Subcutaneous abdominal adipose tissue (tissue), 5 donors: Measurements from ENCODE around the gene MPL.

Experiments
- H3K27ac ChIP-seq: one replicate; pipeline ENCODE4 v1.7.0; 2013; ENCODE audit warnings: low read depth, mild to moderate bottlenecking, inconsistent platforms, low read length, moderate library complexity
- H3K27me3 ChIP-seq, 5 donors: one replicate each; pipeline ENCODE4 v1.7.0; 2013; ENCODE audit warnings: low read length in 5 of 5, inconsistent platforms in 1 of 5; ENCODE audit not compliant: control insufficient read depth in 5 of 5, insufficient read depth in 4 of 5
- H3K36me3 ChIP-seq, 5 donors: one replicate each; pipeline ENCODE4 v1.7.0; 2013; ENCODE audit warnings: low read length in 5 of 5; ENCODE audit not compliant: control insufficient read depth in 5 of 5, insufficient read depth in 5 of 5
- H3K4me1 ChIP-seq, 5 donors: one replicate each; pipeline ENCODE4 v1.7.0; 2013; ENCODE audit warnings: low read length in 5 of 5, mild to moderate bottlenecking in 3 of 5, moderate library complexity in 1 of 5; ENCODE audit not compliant: control insufficient read depth in 5 of 5, insufficient read depth in 5 of 5
- H3K4me3 ChIP-seq, 5 donors: one replicate each; pipeline ENCODE4 v1.7.0; 2013; ENCODE audit warnings: low read length in 5 of 5, low read depth in 1 of 5
- H3K9ac ChIP-seq, 5 donors: one replicate each; pipeline ENCODE4 v1.7.0; 2013; ENCODE audit warnings: low read length in 5 of 5, mild to moderate bottlenecking in 4 of 5, moderate library complexity in 3 of 5
- H3K9me3 ChIP-seq, 5 donors: one replicate each; pipeline ENCODE4 v1.7.0; 2013; ENCODE audit warnings: low read length in 5 of 5; ENCODE audit not compliant: control insufficient read depth in 5 of 5
- donor health status: healthy.
- donor health status: healthy.
- donor health status: healthy.
- donor health status: healthy.
- donor health status: healthy.

The MPL gene

DNA sequence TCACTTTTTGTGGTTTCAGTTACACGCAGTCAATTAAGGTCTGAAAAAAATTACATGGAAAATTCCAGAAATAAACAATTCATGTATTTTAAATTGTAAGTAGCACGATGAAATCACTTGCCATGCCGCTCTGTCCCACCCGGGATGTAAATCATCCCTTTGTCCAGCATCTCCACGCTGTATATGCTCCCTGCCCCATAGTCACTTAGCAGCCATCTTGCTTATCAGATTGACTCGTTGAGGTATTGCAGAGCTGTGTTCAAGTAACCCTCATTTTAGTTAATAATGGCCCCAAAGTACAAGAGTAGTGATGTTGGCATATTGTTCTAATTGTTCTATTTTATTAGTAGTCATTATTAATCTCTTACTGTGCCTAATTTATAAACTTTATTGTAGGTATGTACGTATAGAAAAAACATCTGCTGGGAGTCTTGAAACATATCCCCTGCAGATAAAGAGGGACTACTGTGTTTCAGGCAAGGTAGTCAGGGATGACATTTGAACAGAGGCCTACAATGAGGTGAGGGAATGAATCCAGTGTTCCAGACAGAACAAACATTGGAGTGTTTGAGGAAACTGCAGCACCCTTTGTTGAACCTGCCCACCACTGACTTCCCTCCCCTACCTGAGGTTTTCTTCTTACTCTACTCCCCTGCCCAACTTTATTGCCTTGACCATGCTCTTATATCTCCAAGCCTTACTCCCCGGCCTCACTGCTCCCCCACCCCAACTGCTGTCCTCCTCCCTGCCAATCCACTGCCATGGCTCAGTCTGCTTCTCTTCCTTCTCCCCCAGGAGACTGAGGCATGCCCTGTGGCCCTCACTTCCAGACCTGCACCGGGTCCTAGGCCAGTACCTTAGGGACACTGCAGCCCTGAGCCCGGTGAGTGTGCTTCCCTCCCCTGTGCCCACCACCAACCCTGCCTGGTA, 14.1 kb downstream of the MPL start:
- Histone ChIP-seq H3K4me1 (peaks cover 0 to 17% (median 14%) of the 10 kb centered on the region in 5 donors), H3K9ac (no peak overlapping the region), H3K27me3 (no peaks in the 10 kb centered on the region), H3K36me3 (no peaks in the 10 kb centered on the region), H3K27ac (no peak overlapping the region), H3K4me3 (no peak overlapping the region), H3K9me3 (no peaks in the 10 kb centered on the region)

GRCh38 chr1:43352351-43352705, 14.7 kb downstream of the MPL start:
- no peak overlapping the region for H3K4me3 ChIP-seq
- no peak overlapping the region for H3K27ac ChIP-seq
- H3K27me3 ChIP-seq, result no peaks in the 10 kb centered on the region
- peaks cover 0 to 17% (median 14%) of the 10 kb centered on the region in 5 donors for H3K4me1 ChIP-seq
- H3K9ac ChIP-seq, result no peak overlapping the region
- H3K9me3 ChIP-seq, result no peaks in the 10 kb centered on the region
- no peaks in the 10 kb centered on the region for H3K36me3 ChIP-seq

DNA sequence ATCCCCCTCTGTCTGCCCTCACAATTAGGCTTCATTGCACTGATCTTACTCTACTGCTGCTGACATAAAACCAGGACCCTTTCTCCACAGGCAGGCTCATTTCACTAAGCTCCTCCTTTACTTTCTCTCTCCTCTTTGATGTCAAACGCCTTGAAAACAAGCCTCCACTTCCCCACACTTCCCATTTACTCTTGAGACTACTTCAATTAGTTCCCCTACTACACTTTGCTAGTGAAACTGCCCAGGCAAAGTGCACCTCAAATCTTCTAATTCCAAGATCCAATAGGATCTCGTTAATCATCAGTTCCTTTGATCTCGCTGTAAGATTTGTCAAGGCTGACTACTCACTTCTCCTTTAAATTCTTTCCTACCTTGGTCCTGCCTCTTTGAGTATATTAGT, 15.3 kb downstream of the MPL start:
- H3K9me3 ChIP-seq, result no peaks in the 10 kb centered on the region
- H3K4me3 ChIP-seq, result no peak overlapping the region
- no peak overlapping the region for H3K27ac ChIP-seq
- no peaks in the 10 kb centered on the region for H3K27me3 ChIP-seq
- H3K36me3 ChIP-seq, result no peaks in the 10 kb centered on the region
- H3K9ac ChIP-seq, result no peak overlapping the region
- peaks cover 0 to 20% (median 16%) of the 10 kb centered on the region in 5 donors for H3K4me1 ChIP-seq

GRCh38 chr1:43354471-43354870, 16.9 kb downstream of the MPL start:
- no peak overlapping the region for H3K27ac ChIP-seq
- no peak overlapping the region for H3K4me3 ChIP-seq
- peaks cover 0 to 19% (median 19%) of the 10 kb centered on the region in 5 donors for H3K4me1 ChIP-seq
- H3K27me3 ChIP-seq, result no peaks in the 10 kb centered on the region
- no peaks in the 10 kb centered on the region for H3K9me3 ChIP-seq
- no peak overlapping the region for H3K9ac ChIP-seq
- no peaks in the 10 kb centered on the region for H3K36me3 ChIP-seq

DNA sequence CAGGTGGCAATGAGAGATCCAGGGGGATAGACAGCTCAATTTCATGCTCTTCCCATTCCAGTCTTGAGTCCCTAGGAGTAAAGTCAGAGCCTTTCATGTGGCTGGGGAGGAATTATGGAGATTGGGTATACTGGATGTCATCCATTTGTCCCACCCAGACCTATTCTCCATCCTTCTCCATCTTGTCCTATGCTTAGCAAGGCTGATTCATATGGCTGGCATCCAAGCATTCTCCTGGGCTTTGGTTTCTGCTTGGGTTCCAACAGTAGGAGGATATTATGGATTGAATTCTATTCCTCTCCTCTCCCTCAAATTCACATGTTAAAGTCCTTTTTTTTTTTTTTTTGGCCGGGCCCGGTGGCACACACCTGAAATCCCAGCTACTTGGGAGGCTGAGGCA, 17.3 kb downstream of the MPL start:
- H3K4me3 ChIP-seq, result no peak overlapping the region
- no peaks in the 10 kb centered on the region for H3K9me3 ChIP-seq
- H3K27me3 ChIP-seq, result no peaks in the 10 kb centered on the region
- H3K27ac ChIP-seq, result no peak overlapping the region
- peaks cover 0 to under 1% (median 0%) of the 10 kb centered on the region in 5 donors for H3K36me3 ChIP-seq
- H3K9ac ChIP-seq, result no peak overlapping the region
- peaks cover 0 to 17% (median 15%) of the 10 kb centered on the region in 5 donors for H3K4me1 ChIP-seq

DNA sequence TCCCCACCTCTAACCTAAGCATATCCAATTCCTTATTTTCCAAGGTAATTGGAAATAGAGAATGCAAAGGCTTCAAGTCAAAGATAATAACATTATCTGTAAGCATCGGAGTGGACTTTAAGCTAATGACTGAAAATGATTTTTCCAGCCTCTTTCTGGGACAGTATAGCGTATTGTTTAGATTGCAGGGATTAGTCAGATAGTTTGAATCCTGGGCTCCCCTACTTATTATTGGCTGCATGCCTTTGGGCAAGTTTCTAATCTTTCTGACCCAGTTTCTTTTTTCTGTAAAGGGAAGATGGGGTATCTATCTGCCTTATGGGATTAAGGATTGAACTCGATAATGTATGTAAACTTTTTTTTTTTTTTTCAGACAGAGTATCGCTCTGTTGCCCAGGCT, 19.6 kb downstream of the MPL start:
- Histone ChIP-seq H3K36me3 (peaks cover 8 to 24% (median 22%) of the 10 kb centered on the region in 5 donors), H3K4me1 (peaks cover 0 to 17% (median 15%) of the 10 kb centered on the region in 5 donors), H3K4me3 (no peak overlapping the region), H3K27ac (no peak overlapping the region), H3K9me3 (no peaks in the 10 kb centered on the region), H3K27me3 (no peaks in the 10 kb centered on the region), H3K9ac (no peak overlapping the region)

DNA sequence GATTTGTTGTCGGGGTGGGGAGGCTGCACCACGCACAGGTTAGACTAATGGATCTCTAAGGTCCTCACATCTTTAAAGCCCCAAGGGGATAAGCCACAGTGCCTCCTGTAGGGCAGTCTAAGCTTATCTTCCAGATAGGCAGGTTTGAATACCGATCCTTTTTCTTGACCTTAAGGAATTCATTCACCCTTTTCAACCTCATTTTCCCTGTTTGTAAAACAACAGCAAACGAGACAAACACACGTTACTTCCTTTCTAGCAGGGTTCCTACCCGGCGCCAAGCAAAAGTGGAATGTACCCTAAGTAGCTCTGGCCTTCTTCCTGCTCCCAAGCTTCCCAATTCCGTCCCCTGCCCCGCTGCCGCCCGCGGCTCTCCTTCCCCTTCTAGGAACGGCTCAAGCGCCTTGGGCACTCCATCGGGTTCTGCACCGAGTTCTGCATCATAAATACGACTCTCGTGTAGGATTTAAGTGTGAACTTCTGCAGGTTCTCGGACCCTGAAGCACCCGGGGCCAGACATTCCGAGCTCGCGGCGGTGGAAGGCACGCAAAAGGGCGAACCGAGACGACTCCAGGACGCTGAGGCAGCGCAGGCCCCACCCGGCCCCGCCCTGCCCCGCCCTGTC, 20.6 kb downstream of the MPL start:
- no peaks in the 10 kb centered on the region for H3K27me3 ChIP-seq
- H3K4me1 ChIP-seq, result peaks cover 0 to 17% (median 15%) of the 10 kb centered on the region in 5 donors
- peak overlapping the region; percentile 63 to 88 (median 78) for H3K4me3 ChIP-seq
- H3K9me3 ChIP-seq, result no peaks in the 10 kb centered on the region
- peak overlapping the region; percentile 91 for H3K27ac ChIP-seq
- H3K9ac ChIP-seq, result peak overlapping the region; percentile 77 to 96 (median 84)
- H3K36me3 ChIP-seq, result peaks cover 8 to 34% (median 28%) of the 10 kb centered on the region in 5 donors

- peaks cover 0 to 22% (median 15%) of the 10 kb centered on the region in 5 donors for H3K4me1 ChIP-seq
- no peaks in the 10 kb centered on the region for H3K27me3 ChIP-seq
- peak within 1 kb of the TSS; percentile 91 for H3K27ac ChIP-seq
- H3K36me3 ChIP-seq, result peaks cover 8 to 42% (median 36%) of the 10 kb centered on the region in 5 donors
- no peaks in the 10 kb centered on the region for H3K9me3 ChIP-seq
- peak within 1 kb of the TSS; percentile 63 to 88 (median 78) for H3K4me3 ChIP-seq
- peak within 1 kb of the TSS; percentile 77 to 96 (median 84) for H3K9ac ChIP-seq
These were observed 21.4 kb downstream of the MPL start, which contains the start of gene CDC20 for GRCh38 chr1:43358746-43359693. Gene CDC20 (plus strand): TSS chr1:43358981. CDS start chr1:43359216, 235 bp downstream.

GRCh38 chr1:43359696-43360095, 22.1 kb downstream of the MPL start:
- Histone ChIP-seq H3K4me3 (no peak overlapping the region), H3K27me3 (no peaks in the 10 kb centered on the region), H3K9ac (peak overlapping the region in 1 of 5 donors; percentile 39), H3K27ac (no peak overlapping the region), H3K4me1 (peaks cover 0 to 22% (median 15%) of the 10 kb centered on the region in 5 donors), H3K9me3 (no peaks in the 10 kb centered on the region), H3K36me3 (peaks cover 8 to 48% (median 43%) of the 10 kb centered on the region in 5 donors)
